Ammon's horn (tissue), 1 donor: ENCODE data around the gene CATSPER4.
A peak's percentile ranks its signal among the peaks of the same experiment; 100 is the strongest.

Experiments used
- DNase-seq: peaks from one replicate; pipeline ENCODE4 v3.0.0-alpha.2; 2016; ENCODE audit warnings: low spot score

Gene CATSPER4

GRCh38 chr1:26190373-26190987, at the start of gene CATSPER4:
CATSPER4 (plus strand) TSS chr1:26190602; CDS start chr1:26190628, 26 bp downstream.
- no peak for DNase-seq

- DNase-seq: no peak
Measured at GRCh38 chr1:26142159-26142558, 48.2 kb upstream of the CATSPER4 start.

GRCh38 chr1:26145041-26145959, 45.1 kb upstream of the CATSPER4 start:
- peak; percentile 91 for DNase-seq

- no peak for DNase-seq
Measured at GRCh38 chr1:26145960-26146294, 44.5 kb upstream of the CATSPER4 start.

GRCh38 chr1:26148887-26149286, 41.5 kb upstream of the CATSPER4 start:
- no peak for DNase-seq

GRCh38 chr1:26153966-26154532, 36.4 kb upstream of the CATSPER4 start:
- DNase-seq: no peak

- DNase-seq: no peak
Measured at GRCh38 chr1:26154750-26155149, 35.7 kb upstream of the CATSPER4 start.

- no peak for DNase-seq
Measured at GRCh38 chr1:26155370-26156284, 34.8 kb upstream of the CATSPER4 start.

- no peak for DNase-seq
Measured at GRCh38 chr1:26156285-26157038, 33.9 kb upstream of the CATSPER4 start.

- DNase-seq: no peak
Measured at GRCh38 chr1:26158271-26158907, 32.0 kb upstream of the CATSPER4 start.

- DNase-seq: no peak
Measured at GRCh38 chr1:26158908-26159742, 31.3 kb upstream of the CATSPER4 start, which contains the start of gene FAM110D. FAM110D (plus strand) TSS chr1:26159079; CDS start chr1:26161292, 2,213 bp downstream.

- DNase-seq: no peak
Measured at GRCh38 chr1:26159743-26160039, 30.7 kb upstream of the CATSPER4 start.

GRCh38 chr1:26160527-26161414, 29.6 kb upstream of the CATSPER4 start:
- no peak for DNase-seq

GRCh38 chr1:26161415-26162219, 28.8 kb upstream of the CATSPER4 start:
- DNase-seq: peak; percentile 50

GRCh38 chr1:26162220-26162709, 28.1 kb upstream of the CATSPER4 start:
- no peak for DNase-seq

GRCh38 chr1:26163684-26164035, 26.7 kb upstream of the CATSPER4 start:
- DNase-seq: no peak

GRCh38 chr1:26164036-26164860, 26.2 kb upstream of the CATSPER4 start:
- no peak for DNase-seq
